ENCODE measurements around the gene LPIN1. TPM values are rescaled to one million over a fixed set of nuclear protein-coding genes. Genes with fewer than 3 reads are reported as not detected.
"Not testable (repeated sequence)": the region's sequence is repeated elsewhere in the genome, so short reads cannot be mapped to it uniquely, and the experiment has no call there.

Gene LPIN1
- total RNA-seq, 2 donors from 2014 or later = 38.7 to 69.1 TPM

DNA sequence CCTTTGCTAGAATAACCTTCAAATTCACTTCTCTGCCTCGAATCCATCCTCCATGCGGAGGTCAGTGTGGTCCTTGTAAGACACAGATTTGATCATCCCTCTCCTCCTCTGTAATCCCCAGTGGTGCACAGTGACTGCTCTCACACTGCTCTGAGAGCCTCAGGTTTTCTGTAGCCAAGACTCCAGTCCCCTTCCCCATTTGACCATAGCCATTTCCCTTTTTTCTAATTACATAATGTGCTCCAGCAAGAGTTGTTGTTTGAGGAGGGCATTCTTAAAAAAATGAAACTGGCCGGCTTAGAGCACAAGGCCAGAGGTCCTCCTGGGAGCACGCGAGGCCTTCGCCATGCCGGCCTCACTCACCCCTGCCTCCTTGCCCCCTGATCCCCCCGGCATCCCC, 34.7 kb upstream of the LPIN1 start:
- ATAC-seq (no peak), DNase-seq (no peak)
- intact Hi-C loops (cut with DNase I) = no loop called here

DNA sequence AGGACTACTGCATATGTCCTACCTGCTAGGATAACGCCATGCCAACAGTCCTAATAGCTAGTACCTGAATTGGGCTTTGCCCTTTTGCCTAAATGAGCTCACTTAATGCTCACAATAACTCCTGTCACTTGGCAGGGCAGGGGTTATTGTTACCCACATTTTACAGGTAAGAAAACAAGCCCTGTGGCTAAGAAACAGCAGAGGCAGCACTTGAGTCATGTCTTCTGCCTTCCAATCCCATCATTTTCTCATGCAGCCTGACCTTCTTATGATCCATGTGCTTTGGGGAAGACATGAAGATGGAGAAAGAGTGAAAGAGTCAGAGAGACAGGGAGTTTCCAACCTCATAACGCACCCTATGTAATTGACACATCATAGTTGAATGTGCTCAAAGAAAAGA, 33.6 kb upstream of the LPIN1 start:
- no peak for DNase-seq
- ATAC-seq = no peak
- intact Hi-C loops (cut with DNase I) = no loop called here

DNA sequence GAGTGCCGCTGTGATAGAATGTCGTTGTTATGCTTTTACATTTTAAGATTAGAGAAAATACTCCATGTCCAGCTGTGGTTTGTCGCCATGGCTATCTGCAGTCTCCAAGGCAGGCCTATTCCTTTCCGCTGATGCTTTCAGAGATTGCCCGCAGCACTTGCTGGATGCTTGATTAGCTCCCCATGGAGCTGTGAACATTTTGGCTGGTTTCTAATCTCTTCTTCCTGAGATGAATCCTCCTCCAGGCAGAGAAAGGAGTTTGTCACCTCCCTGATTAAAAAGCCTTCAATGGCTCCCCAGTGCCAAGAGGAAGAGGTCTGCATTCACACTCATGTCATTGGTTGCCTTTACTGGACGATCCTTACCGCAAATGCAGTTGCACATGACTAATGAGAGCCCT, 32.6 kb upstream of the LPIN1 start:
- ATAC-seq (no peak), DNase-seq (no peak)
- intact Hi-C loops (cut with DNase I) = no loop called here

DNA sequence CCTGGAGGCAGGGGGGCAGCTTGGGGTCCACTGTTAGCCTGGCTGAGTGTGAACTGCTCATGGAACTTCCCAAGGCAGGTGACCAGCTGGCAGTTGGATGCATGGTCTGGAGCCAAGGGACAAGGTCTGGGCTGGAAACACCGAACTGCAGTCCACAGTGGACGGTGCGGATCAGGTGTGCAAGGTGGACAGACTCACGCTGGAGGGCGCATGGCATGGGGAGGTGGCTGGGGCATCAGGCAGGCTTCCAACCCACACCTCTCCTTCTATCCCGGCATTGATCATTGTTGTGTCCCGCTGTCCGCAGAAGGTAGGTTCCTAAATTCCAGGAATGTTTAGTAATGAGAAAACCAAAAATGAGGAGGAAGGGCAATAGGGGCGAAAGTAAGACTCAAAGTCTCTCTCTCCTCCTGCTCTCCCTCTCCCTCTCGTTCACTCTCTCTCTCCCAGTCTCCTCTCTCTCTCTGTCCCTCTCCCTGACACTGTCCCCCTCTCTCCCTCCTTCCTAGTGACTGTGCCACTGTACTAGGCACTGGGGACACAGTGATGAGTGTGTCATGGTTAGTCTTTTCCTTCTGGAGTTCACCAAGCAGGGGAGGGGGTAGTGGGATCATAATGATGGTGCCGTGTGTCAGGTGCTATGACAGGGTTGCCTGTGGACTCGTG, 30.3 kb upstream of the LPIN1 start:
- intact Hi-C loops (cut with DNase I) = no loop called here
- no peak for DNase-seq
- ATAC-seq = peak in 1 of 2 donors; percentile 14

DNA sequence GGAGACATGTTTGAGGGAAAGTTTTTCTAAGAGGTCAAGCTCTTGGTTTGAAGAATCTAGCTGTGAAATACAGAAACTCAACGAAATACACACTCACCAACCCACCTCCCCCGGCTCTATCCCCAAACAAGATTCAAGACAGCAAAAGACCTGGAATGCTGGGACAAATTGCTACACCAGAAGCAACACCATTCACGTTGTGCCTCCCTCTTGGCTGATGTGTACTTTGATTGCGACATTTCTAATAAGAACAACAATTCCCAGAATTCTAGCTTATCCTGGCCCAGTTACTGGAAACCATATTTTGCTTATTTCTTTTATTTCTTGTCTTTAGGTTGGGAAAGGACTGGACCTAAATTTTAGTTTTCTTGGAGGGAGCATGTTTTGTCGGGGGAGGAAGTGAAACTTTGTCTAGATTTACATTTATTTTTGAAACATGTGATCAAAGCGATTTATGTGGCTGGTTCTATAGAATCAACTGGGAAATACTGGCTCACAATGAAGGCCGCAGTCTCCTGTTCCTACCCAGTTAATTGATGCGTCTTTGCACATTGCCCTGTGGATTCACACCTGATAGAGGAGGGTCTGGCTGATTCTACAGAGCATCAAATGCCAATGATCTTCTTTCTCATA, 29.6 kb upstream of the LPIN1 start:
- DNase-seq = no peak
- peak in 1 of 2 donors; percentile 54 for ATAC-seq
- intact Hi-C loops (cut with DNase I) = no loop called here

DNA sequence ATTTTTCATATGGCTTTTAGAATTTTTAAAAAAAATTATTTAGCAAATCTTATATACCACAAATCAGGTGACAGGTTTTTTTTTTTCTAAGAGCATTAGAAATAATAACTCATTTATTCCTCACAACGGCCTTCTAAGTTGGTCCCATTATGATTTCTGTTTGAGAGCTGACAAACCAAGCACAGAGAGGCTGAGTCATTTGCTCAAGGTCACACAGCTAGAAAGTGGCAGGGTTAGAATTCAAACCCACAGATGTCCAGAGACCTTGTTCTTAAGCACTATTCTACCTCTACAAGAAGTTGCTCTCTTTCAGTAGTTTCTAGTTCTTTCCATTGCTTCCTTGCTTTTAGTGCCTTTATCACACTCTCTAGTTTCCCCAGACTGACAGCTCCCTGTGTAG, 28.8 kb upstream of the LPIN1 start:
- intact Hi-C loops (cut with DNase I) = no loop called here
- DNase-seq (no peak), ATAC-seq (no peak)

DNA sequence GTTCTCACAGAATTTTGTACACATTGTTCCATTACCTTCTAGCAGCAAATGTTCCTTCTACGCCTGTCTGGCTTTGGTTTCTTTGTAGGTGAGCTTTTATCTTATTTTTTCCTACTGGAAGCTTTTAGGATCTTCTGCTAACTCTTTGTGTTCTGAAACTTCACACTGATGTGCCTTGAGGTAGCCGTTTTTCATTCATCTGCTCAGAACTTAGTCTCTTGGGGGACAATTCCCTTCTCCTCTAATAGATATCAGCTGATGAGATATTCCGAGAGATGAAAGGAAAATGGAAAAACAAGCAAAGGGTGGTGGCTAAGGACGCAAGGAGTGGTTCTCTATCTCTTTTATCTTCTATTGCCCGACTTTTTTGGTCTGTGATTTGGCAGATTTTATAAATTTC, 27.8 kb upstream of the LPIN1 start:
- ATAC-seq (no peak), DNase-seq (no peak)
- intact Hi-C loops (cut with DNase I) = no loop called here

DNA sequence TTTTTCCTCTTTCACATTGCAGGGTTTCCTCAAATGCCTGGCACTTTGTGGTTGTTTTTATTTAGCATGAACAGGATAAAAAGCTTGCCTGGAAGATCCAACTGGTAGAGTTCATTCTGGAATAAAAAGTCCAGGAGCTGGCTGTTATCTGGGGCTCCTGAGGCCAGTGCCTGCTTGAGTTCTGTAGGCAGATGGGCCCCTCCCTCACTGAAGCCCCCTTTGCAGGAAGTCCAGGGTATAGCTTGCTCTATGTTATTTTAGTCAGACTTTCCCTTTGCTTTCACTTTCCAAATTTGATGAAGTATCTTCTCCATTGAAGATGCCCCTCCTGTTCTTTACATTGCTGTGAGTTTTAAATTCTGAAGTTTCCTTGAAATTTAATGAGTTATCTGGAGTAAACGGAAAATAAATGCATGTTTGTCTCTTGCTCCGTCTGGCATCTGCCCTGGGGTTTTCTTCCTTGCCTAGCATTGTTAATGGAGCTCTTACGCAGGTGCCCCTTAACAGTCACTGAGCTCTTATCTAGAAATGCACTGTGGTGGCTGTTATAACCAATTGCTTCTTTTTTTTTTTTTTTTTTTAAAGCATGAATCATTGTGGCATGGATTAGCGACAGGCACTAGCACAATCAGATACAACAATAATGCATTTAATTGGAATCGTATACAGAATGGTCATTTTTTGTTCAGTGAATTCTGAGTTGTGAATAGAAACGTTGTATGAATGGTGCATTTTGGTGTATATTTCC, 27.0 kb upstream of the LPIN1 start:
- DNase-seq = no peak
- intact Hi-C loops (cut with DNase I) = no loop called here
- ATAC-seq = no peak

DNA sequence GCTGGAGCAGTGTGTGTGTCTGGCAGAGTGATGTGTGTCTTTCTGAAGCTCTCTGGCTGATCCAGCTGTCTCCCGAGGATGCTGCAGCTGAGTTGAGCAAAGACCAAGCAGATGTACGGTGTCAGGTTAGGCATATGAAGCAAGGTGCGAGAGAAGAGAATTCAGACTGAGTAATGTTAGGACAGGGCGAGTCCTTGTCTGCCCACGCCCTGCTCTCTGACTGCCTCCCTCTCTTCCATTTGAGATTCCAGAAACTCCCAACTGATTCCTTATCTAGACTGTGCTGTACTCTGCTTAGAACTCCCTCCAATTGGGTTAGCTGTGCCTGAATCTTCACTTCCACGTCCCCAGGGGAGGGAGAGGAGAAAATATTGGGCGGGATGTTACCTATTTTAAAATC, 25.7 kb upstream of the LPIN1 start:
- intact Hi-C loops (cut with DNase I) = no loop called here
- ATAC-seq (peak in 1 of 2 donors; percentile 87), DNase-seq (no peak)

DNA sequence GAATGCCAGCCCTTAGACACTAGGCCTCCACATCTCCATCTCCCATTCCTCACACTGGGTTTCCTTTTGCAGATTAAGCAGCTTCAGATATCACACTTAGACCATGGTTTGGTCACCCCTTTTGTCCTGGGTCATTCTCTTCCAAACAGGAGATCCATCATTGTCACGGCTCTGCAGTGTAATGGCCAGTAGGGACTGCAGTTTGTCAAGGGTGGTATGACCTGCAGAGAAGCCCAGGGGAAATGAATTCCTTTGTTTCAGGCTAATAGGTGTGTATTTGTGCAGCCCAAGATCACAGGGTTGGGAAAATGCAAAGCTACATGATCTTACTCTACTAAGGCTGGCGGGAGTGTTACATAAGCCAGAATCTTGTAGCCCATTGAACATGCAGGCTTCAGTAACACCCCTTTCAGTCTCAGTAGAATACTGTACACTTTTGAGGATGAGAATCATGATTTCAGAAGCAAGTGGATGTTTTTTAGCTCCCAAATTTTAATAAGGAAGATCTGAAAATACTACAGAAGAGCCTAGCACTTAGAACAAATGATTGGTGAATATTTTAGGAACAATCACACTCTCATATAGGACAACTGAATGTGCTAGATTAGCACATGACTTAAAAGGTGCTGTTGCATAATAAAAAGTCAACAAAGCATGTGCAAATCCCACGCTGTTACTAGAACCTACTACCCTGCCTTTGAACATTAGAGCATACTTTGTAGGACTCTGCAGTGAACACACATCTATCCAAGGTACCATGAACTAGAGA, 24.0 kb upstream of the LPIN1 start:
- intact Hi-C loops (cut with DNase I) = no loop called here
- DNase-seq = no peak
- ATAC-seq = no peak

DNA sequence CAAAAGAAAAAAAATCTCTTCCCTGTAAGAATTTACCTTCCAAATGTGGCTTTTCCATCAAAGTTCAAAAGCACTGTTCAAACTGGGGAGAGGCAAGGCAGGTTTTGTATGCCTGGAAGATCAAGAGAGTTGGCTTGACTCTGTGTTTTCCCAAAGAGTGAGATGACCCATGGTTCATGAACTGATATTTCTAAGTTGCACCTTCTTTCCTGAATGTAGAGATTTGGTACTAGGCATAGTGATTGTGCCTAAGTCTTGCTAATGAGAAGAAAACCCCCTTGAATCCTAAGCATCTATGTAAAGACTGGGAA, 23.4 kb upstream of the LPIN1 start:
- DNase-seq = no peak
- intact Hi-C loops (cut with DNase I) = no loop called here
- no peak for ATAC-seq

DNA sequence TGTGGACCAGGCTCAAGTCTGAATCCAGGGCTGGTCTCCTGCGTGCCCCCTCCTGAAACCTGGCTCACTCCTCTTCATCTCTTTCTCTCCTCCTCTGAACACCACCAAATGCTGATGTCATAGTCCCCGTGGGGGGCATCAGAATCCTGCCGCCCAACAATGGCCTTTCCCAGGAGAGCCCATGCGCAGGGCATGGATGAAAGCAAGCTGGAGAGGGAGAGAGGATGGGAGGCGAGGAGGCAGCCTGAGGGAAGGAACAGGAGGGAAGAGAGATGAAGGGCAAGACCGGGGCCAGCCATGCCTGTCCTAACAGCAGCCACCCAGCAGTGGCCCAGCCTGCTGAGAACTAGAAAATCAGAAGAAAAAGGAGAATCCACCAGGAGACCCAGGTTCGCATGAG, 22.3 kb upstream of the LPIN1 start:
- intact Hi-C loops (cut with DNase I) = no loop called here
- ATAC-seq (no peak), DNase-seq (no peak)

DNA sequence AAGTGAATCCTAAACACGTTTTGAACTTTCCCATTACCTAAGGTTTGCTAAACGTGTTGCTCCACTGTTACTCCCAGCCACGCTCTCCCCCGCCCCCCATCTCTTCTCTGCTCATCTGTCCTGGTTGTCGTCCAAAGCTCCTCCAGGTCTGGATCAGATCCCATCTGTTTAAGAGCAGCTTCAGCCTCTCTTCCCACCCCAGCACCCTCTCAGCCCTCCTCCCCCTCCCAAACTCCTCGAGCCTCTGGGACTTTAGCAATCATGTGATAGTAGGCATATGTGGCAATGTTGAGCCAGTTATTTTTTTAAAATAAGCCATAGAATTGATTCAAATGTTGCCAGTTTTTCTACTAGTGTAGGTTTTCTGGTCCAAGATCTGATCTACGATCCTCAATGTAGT, 20.0 kb upstream of the LPIN1 start:
- intact Hi-C loops (cut with DNase I) = no loop called here

DNA sequence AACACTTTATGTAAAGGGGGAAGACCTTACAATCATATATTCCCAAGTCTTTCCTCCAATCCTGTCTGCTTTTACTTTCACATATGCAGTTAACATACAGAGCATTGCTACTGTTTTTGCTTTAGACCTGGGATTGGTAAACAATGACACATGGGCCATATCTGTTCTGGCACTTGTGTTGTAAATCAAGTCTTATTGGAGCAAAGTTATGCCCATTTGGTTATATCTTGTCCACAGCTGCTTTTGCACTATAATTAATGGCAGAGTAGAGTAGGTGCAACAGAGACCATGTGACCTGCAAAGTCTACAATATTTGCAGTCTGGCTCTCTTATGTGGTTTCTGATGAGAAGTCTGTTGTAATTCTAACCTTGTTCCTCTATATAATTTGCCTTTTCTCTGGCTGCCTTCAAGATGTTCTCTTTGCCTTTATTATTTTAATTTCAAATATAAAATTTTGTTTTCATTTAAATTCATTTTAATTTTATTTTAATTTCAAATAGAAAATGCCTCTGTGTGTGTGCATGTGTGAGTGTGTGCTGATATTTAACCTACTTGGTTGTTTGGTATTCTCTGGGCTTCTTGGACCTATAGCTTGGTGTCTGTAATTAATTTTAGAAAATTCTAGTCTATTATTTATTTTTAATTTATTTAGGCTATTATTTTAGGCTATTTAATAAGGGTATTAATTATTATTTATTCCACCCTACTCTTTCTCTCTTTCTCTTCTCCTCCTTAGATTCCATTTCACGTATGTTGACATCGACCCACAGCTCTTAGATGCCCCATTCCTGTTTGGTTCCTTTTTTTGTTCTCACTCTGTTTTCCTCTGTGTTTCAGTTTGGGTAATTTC, 16.8 kb upstream of the LPIN1 start:
- intact Hi-C loops (cut with DNase I) = no loop called here
- ATAC-seq (no peak), DNase-seq (no peak)

More for the DNA sequence above, 20.0 kb upstream of the LPIN1 start:
- peak; percentile 67 to 83 for ATAC-seq
- no peak for DNase-seq

DNA sequence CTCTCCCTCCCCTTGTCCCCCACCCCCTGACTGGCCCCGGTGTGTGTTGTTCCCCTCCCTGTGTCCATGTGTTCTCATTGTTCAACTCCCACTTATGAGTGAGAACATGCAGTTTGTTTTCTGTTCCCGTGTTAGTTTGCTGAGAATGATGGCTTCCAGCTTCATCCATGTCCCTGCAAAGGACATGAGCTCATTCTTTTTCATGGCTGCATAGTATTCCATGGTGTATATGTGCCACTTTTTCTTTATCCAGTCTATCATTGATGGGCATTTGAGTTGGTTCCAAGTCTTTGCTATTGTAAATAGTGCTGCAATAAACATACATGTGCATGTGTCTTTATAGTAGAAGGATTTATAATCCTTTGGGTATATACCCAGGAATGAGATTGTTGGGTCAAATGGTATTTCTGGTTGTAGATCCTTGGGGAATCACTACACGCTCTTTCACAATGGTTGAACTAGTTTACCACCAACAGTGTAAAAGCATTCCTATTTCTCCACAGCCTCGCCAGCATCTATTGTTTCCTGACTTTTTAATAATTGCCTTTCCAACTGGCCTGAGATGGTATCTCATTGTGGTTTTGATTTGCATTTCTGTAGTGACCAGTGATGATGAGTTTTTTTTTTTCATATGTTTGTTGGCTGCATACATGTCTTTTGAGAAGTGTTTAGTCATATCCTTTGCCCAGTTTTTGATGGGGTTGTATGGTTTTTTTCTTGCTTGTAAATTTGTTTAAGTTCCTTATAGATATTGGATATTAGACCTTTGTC, 15.0 kb upstream of the LPIN1 start:
- intact Hi-C loops (cut with DNase I); DNase-seq; ATAC-seq: not testable (repeated sequence)

DNA sequence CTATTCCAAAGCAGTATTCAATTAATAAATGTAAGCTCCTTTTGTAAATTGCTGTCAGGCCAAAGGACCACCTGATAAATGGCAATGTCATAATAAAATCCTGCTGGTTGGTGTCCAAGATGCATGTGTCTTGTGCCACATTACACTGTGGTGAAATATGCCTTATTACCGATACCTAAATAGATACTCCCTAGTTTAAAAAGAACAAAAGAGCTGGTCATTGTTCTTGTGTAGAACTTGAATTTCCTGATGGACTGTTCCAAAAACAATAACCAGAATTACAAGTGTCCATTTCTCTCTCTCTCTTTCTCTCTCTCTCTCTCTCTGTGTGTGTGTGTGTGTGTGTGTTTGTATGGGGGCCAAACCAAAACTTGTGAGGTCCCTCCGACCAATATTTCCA, 13.8 kb upstream of the LPIN1 start:
- DNase-seq (no peak), ATAC-seq (no peak)
- intact Hi-C loops (cut with DNase I) = no loop called here

DNA sequence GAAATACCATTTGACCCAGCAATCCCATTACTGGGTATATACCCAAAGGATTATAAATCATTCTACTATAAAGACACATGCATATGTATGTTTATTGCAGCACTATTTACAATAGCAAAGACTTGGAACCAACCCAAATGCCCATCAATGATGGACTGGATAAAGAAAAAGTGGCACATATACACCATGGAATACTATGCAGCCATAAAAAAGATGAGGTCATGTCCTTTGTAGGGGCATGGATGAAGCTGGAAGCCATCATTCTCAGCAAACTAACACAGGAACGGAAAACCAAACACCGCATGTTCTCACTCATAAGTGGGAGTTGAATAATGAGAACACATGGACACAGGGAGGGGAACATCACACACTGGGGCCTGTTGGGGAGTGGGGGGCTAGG, 8.6 kb upstream of the LPIN1 start:
- not testable (repeated sequence) for DNase-seq, ATAC-seq
- intact Hi-C loops (cut with DNase I) = loop anchor here in 1 of 2 donors (5.0 kb wide), 1 partner anchor 39 kb away; no protein-coding TSS in a partner anchor

Data from left cardiac atrium (tissue), 4 donors.